AG09309 (cell line): ENCODE data around the gene OR10K1.
"Not testable (repeated sequence)": the region's sequence is repeated elsewhere in the genome, so short reads cannot be mapped to it uniquely, and the experiment has no call there.

Source experiments
- DNase-seq: peaks from one replicate; pipeline ENCODE4 v3.0.0-alpha.2; 2010; ENCODE audit warnings: low read depth
- H3K4me3 ChIP-seq: 2 replicates; pipeline ENCODE4 v1.5.1; 2011; ENCODE audit warnings: mild to moderate bottlenecking, low read depth, low read length, moderate library complexity; ENCODE audit not compliant: control insufficient read depth
- CTCF ChIP-seq: IDR thresholded peaks from 2 replicates; pipeline ENCODE4 v1.5.1; 2011; ENCODE audit warnings: mild to moderate bottlenecking, low read depth, low read length, inconsistent platforms; ENCODE audit not compliant: insufficient read depth, control insufficient read depth; ENCODE audit errors: missing control alignments

Gene OR10K1

GRCh38 chr1:158461534-158461933, at the start of gene OR10K1:
TSS of gene OR10K1 (plus strand) at chr1:158461834. CDS start at chr1:158465562, 3,728 bp downstream.
- no peak for TF ChIP-seq CTCF
- no peak within 1 kb of the TSS for H3K4me3 ChIP-seq
- no peak for DNase-seq

- H3K4me3 ChIP-seq = no peak overlapping the region
- no peak for DNase-seq
- TF ChIP-seq CTCF = no peak
These were observed 46.8 kb upstream of the OR10K1 start for GRCh38 chr1:158414651-158415345.

- DNase-seq = no peak
- TF ChIP-seq CTCF = no peak
- no peak overlapping the region for H3K4me3 ChIP-seq
These were observed 44.0 kb upstream of the OR10K1 start for GRCh38 chr1:158417586-158417985.

GRCh38 chr1:158422212-158422611, 39.4 kb upstream of the OR10K1 start:
- H3K4me3 ChIP-seq = no peak overlapping the region
- TF ChIP-seq CTCF = no peak
- DNase-seq = no peak

- no peak for DNase-seq
- no peak for TF ChIP-seq CTCF
- H3K4me3 ChIP-seq = no peak overlapping the region
These were observed 36.6 kb upstream of the OR10K1 start for GRCh38 chr1:158425027-158425426.

GRCh38 chr1:158426137-158426536, 35.5 kb upstream of the OR10K1 start, which contains the start of gene OR10K2:
TSS of gene OR10K2 (minus strand) at chr1:158426237. CDS start at chr1:158420866, 5,371 bp downstream.
- no peak for TF ChIP-seq CTCF
- DNase-seq = no peak
- no peak within 1 kb of the TSS for H3K4me3 ChIP-seq

- not testable (repeated sequence) for H3K4me3 ChIP-seq, DNase-seq
These were observed 31.5 kb upstream of the OR10K1 start for GRCh38 chr1:158430163-158430562.
